Tibial nerve (tissue), 4 donors: ENCODE results near the gene KCNK7.

Experiments
- EP300 ChIP-seq, 2 donors: sonication (generic); formaldehyde crosslinking; IDR thresholded peaks; one replicate each; pipeline ENCODE4 v1.6.1; 2017; ENCODE audit warnings: antibody characterized with exemption in 2 of 2, mild to moderate bottlenecking in 1 of 2
- POLR2A ChIP-seq, 2 donors: fragments of 450-650 bp; IDR thresholded peaks; one replicate each; pipeline ENCODE4 v1.6.1; 2017; ENCODE audit warnings: antibody characterized with exemption in 2 of 2, mild to moderate bottlenecking in 2 of 2, moderate library complexity in 2 of 2
- TF ChIP-seq, protein P1 (sequence below), 5 experiments: fragments of 200-600 bp in 3 of 5; fragments of 450-650 bp in 2 of 5; sonication (generic) in 3 of 5; IDR thresholded peaks; one replicate each; pipeline ENCODE4 v1.5.1; 2016 to 2019; ENCODE audit warnings: antibody characterized with exemption in 5 of 5, mild to moderate bottlenecking in 3 of 5, moderate library complexity in 2 of 5

DNA sequence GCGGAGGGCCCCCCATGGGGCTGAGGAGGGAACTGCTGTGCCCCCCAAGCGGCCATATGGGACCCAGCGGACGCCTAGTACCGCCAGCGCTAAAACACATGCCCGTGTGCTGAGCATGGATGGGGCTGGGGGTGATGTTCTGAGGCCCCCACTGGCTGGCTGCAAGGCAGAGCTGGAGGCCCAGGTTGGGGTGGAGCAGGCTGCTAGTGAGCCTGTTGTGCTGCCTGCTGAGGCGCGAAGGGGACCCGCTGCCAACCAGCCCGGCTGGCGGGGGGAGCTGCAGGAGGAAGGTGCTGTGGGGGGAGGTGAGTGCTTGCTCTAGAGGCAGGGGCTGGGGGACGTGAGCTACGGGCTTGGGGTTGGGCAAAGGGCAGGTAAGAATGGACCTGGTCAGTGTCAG lies 23.2 kb upstream of the KCNK7 start:
- TF ChIP-seq, protein P1, sequence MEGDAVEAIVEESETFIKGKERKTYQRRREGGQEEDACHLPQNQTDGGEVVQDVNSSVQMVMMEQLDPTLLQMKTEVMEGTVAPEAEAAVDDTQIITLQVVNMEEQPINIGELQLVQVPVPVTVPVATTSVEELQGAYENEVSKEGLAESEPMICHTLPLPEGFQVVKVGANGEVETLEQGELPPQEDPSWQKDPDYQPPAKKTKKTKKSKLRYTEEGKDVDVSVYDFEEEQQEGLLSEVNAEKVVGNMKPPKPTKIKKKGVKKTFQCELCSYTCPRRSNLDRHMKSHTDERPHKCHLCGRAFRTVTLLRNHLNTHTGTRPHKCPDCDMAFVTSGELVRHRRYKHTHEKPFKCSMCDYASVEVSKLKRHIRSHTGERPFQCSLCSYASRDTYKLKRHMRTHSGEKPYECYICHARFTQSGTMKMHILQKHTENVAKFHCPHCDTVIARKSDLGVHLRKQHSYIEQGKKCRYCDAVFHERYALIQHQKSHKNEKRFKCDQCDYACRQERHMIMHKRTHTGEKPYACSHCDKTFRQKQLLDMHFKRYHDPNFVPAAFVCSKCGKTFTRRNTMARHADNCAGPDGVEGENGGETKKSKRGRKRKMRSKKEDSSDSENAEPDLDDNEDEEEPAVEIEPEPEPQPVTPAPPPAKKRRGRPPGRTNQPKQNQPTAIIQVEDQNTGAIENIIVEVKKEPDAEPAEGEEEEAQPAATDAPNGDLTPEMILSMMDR (IDR thresholded peaks at IDR 0.05): no peak
- TF ChIP-seq EP300 (IDR thresholded peaks at IDR 0.05) (no peak), POLR2A (IDR thresholded peaks at IDR 0.05) (no peak)
